ENCODE measurements around the gene IGF1R.

- TF ChIP-seq POLR2A (IDR thresholded peaks at IDR 0.05; ENCODE audit: low read length) (no peak), GATA1 (IDR thresholded peaks at IDR 0.05; ENCODE audit: low read depth, low read length) (no peak)
These were observed 140.7 kb downstream of the IGF1R start for GRCh38 chr15:98789020-98789419.
